Pancreas (tissue), 10 donors: ENCODE data around the gene POLR2L. TPM values are rescaled to one million over a fixed set of nuclear protein-coding genes. Genes with fewer than 3 reads are reported as not detected.
A peak's percentile ranks its signal among the peaks of the same experiment; 100 is the strongest.

ENCODE experiments used
- ATAC-seq, 4 donors: fragments of 200-7000 bp; cut with Tn5 transposase; one replicate each; pipeline versions ENCODE4 v1.8.0 to v1.9.1; 2020; ENCODE audit warnings: mild to moderate bottlenecking in 4 of 4, moderate library complexity in 4 of 4
- DNase-seq, 6 donors: peaks; one replicate each; pipeline ENCODE4 v3.0.0-alpha.2; 2020
- FAIRE-seq: peaks from 2 replicates; lab custom pipeline; 2012; peaks lifted over from hg19 to GRCh38; lab: Jason Lieb, UNC
- H3K27ac ChIP-seq, 4 donors: fragments of 200-600 bp; sonication (generic); 1 replicate in 3 of 4; 2 replicates in 1 of 4; pipeline versions ENCODE4 v1.5.0 to v1.8.0; 2020
- H3K27me3 ChIP-seq, 4 donors: fragments of 200-600 bp; one replicate each; pipeline ENCODE4 v1.8.0; 2021
- H3K36me3 ChIP-seq, 3 donors: fragments of 200-600 bp; sonication (generic) in 1 of 3; one replicate each; pipeline versions ENCODE4 v1.5.0 to v1.8.0; 2020 to 2021
- H3K4me1 ChIP-seq, 3 donors: fragments of 200-600 bp; one replicate each; pipeline ENCODE4 v1.8.0; 2021
- H3K4me3 ChIP-seq, 4 donors: fragments of 200-600 bp; sonication (generic) in 2 of 4; one replicate each; pipeline versions ENCODE4 v1.5.0 to v1.8.0; 2020 to 2021
- H3K9me3 ChIP-seq, 4 donors: fragments of 200-600 bp; one replicate each; pipeline ENCODE4 v1.8.0; 2021
- CTCF ChIP-seq, 4 donors: fragments of 200-600 bp; sonication (generic) in 3 of 4; IDR thresholded peaks; one replicate each; pipeline versions ENCODE4 v1.5.0 to v1.8.0; 2021; ENCODE audit warnings: antibody characterized with exemption in 4 of 4
- WGBS, 2 donors: extraction: QIAGEN DNeasy Blood & Tissue Kit; methylation state at CpG; one replicate each; pipeline ENCODE4 v1.1.7; 2013; 5-methylcytosine and 5-hydroxymethylcytosine counted together
- intact Hi-C, 3 donors: fragments of 100-400 bp; cut with DNase I; formaldehyde crosslinking; loops; one replicate each; pipeline versions ENCODE4 v1.11.1 to v1.14.2; 2022
- polyA plus RNA-seq, 2 donors: library from polyadenylated mRNA; stranded (reverse); fragments of 200-250 nt; gene quantifications; one replicate each; pipeline ENCODE4 v1.2.3, GENCODE V29; 2013
- total RNA-seq, 6 donors: library from RNA; stranded (reverse); fragmentation: NEBNext Ultra II Directional in 4 of 6; extraction: Animal tissue kit (Norgen Biotek cat#: 25700) in 4 of 6; gene quantifications; one replicate each; pipeline versions ENCODE4 v1.2.1 to v1.2.4, GENCODE V29; 2021 to 2023
- donor health status: healthy with polysubstance abuse.
- donor health status: DM: no; HTN: no; CAD: no; lungs with moderate emphysema.
- donor health status: DM: no; HTN: no; CAD: no.
- donor health status: control.
- donor health status: control.
- donor health status: Bipolar disorder and iron deficiency.
- donor health status: DM: yes; HTN: yes; CAD: no.
- donor health status: DM: no; HTN: no; CAD: no.
- donor health status: DM: no; HTN: no; CAD: no.
- donor health status: DM: yes; HTN: yes; CAD: no.

The POLR2L gene
- total and polyA plus RNA-seq, 8 donors: 62.9 to 110 (median 68.9) TPM

- 7 to 9% methylated on average over 39 to 71 of the region's 71 CpGs for WGBS, 2 donors
- intact Hi-C loops: loop anchor here in 1 of 3 donors (5.0 kb wide), 1 partner anchor 203 kb away; no protein-coding TSS in a partner anchor
- H3K4me3 ChIP-seq: peak overlapping the region in 2 of 4 donors; percentile 31 to 48
These were observed 6.9 kb upstream of the POLR2L start for GRCh38 chr11:849104-849824.

GRCh38 chr11:848380-848931 lies 6.1 kb upstream of the POLR2L start:
- no peaks in the 10 kb centered on the region for H3K36me3 ChIP-seq
- intact Hi-C loops: loop anchor here in 1 of 3 donors (5.0 kb wide), 1 partner anchor 204 kb away; no protein-coding TSS in a partner anchor
- no peaks in the 10 kb centered on the region for H3K27me3 ChIP-seq
- peak; percentile 86 to 95 (median 92) for TF ChIP-seq CTCF (IDR thresholded peaks at IDR 0.05)
- H3K27ac ChIP-seq: no peak overlapping the region
- no peaks in the 10 kb centered on the region for H3K9me3 ChIP-seq
- H3K4me3 ChIP-seq: no peak overlapping the region
- no peak for FAIRE-seq
- peaks cover 4 to 26% (median 25%) of the 10 kb centered on the region in 3 donors for H3K4me1 ChIP-seq
- 32 to 42% methylated on average over 12 to 14 of the region's 14 CpGs for WGBS, 2 donors
- ATAC-seq: peak; percentile 19 to 56 (median 54)
- DNase-seq: peak in 3 of 6 donors; percentile 61 to 83 (median 73)

More at GRCh38 chr11:849104-849824, 6.9 kb upstream of the POLR2L start:
- H3K27me3 ChIP-seq: no peaks in the 10 kb centered on the region
- H3K36me3 ChIP-seq: no peaks in the 10 kb centered on the region
- DNase-seq: peak in 1 of 6 donors; percentile 35
- no peak for FAIRE-seq
- H3K4me1 ChIP-seq: peaks cover under 1 to 19% (median 17%) of the 10 kb centered on the region in 3 donors
- peak in 3 of 4 donors; percentile 5 to 22 (median 5) for ATAC-seq
- no peak for TF ChIP-seq CTCF (IDR thresholded peaks at IDR 0.05)
- no peaks in the 10 kb centered on the region for H3K9me3 ChIP-seq
- H3K27ac ChIP-seq: no peak overlapping the region

GRCh38 chr11:847876-848275 lies 5.5 kb upstream of the POLR2L start:
- Histone ChIP-seq H3K36me3 (no peaks in the 10 kb centered on the region), H3K4me3 (no peak overlapping the region), H3K4me1 (peaks cover 4 to 26% (median 26%) of the 10 kb centered on the region in 3 donors), H3K9me3 (no peaks in the 10 kb centered on the region), H3K27ac (no peak overlapping the region), H3K27me3 (no peaks in the 10 kb centered on the region)
- FAIRE-seq (no peak), ATAC-seq (no peak), DNase-seq (no peak)
- TF ChIP-seq CTCF (IDR thresholded peaks at IDR 0.05): no peak
- 67 to 70% methylated on average over 10 to 18 of the region's 18 CpGs for WGBS, 2 donors
- intact Hi-C loops: loop anchor here in 2 of 3 donors (2.0 to 5.0 kb wide), 2 partner anchors 203 to 204 kb away; no protein-coding TSS in a partner anchor

- Histone ChIP-seq H3K4me1 (peaks cover 4 to 26% (median 26%) of the 10 kb centered on the region in 3 donors), H3K27ac (no peak overlapping the region), H3K4me3 (no peak overlapping the region), H3K27me3 (no peaks in the 10 kb centered on the region), H3K9me3 (no peaks in the 10 kb centered on the region), H3K36me3 (no peaks in the 10 kb centered on the region)
- DNase-seq (no peak), FAIRE-seq (no peak), ATAC-seq (no peak)
- TF ChIP-seq CTCF (IDR thresholded peaks at IDR 0.05): no peak
- WGBS, 2 donors: 79 to 81% methylated on average over 11 of the region's 11 CpGs
- intact Hi-C loops: loop anchor here in 2 of 3 donors (2.0 to 5.0 kb wide), 2 partner anchors 204 to 206 kb away; no protein-coding TSS in a partner anchor
These were observed 4.3 kb upstream of the POLR2L start for GRCh38 chr11:846496-847098.
